Measurements from ENCODE around the gene HS2ST1.

GRCh38 chr1:86957221-86957620 is 42.8 kb downstream of the HS2ST1 start:
- TF ChIP-seq, protein P1, sequence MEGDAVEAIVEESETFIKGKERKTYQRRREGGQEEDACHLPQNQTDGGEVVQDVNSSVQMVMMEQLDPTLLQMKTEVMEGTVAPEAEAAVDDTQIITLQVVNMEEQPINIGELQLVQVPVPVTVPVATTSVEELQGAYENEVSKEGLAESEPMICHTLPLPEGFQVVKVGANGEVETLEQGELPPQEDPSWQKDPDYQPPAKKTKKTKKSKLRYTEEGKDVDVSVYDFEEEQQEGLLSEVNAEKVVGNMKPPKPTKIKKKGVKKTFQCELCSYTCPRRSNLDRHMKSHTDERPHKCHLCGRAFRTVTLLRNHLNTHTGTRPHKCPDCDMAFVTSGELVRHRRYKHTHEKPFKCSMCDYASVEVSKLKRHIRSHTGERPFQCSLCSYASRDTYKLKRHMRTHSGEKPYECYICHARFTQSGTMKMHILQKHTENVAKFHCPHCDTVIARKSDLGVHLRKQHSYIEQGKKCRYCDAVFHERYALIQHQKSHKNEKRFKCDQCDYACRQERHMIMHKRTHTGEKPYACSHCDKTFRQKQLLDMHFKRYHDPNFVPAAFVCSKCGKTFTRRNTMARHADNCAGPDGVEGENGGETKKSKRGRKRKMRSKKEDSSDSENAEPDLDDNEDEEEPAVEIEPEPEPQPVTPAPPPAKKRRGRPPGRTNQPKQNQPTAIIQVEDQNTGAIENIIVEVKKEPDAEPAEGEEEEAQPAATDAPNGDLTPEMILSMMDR (IDR thresholded peaks at IDR 0.05), result no peak
- no peak for TF ChIP-seq POLR2A (IDR thresholded peaks at IDR 0.05)
